Activated T-cell treated with anti-CD3 and anti-CD28 coated beads, Interleukin-2, amount 50 U/mL, for 72 hours (primary cell): Measurements from ENCODE around the gene CCDC174. TPM values are rescaled to one million over a fixed set of nuclear protein-coding genes. Genes with fewer than 3 reads are reported as not detected.

Experiments used
- ATAC-seq, 2 donors: fragments of 150-1000 bp; cut with Tn5 transposase; replicated peaks in 1 of 2; 2 replicates each; pipeline ENCODE4 v1.10.0; 2021; ENCODE audit warnings: moderate library complexity in 2 of 2, mild to moderate bottlenecking in 1 of 2
- DNase-seq, 2 donors: peaks; one replicate each; pipeline ENCODE4 v3.0.0; 2021 to 2022; ENCODE audit warnings: mixed read lengths in 1 of 2
- H3K27ac Mint-ChIP-seq: one replicate; pipeline ENCODE4 v1.8.0; 2022; ENCODE audit warnings: mild to moderate bottlenecking, moderate library complexity, mixed read lengths
- H3K27me3 Mint-ChIP-seq: one replicate; pipeline ENCODE4 v1.8.0; 2022; ENCODE audit warnings: low read depth, mixed read lengths
- H3K36me3 Mint-ChIP-seq, 2 donors: one replicate each; pipeline ENCODE4 v1.8.0; 2022; ENCODE audit warnings: mixed read lengths in 2 of 2, mild to moderate bottlenecking in 1 of 2; ENCODE audit not compliant: insufficient read depth in 2 of 2
- H3K4me1 Mint-ChIP-seq: one replicate; pipeline ENCODE4 v1.8.0; 2022; ENCODE audit warnings: low read depth, mixed read lengths
- H3K4me3 Mint-ChIP-seq, 2 donors: one replicate each; pipeline ENCODE4 v1.8.0; 2022; ENCODE audit warnings: mild to moderate bottlenecking in 2 of 2, mixed read lengths in 2 of 2, moderate library complexity in 2 of 2
- H3K9me3 Mint-ChIP-seq, 2 donors: one replicate each; pipeline ENCODE4 v1.8.0; 2022; ENCODE audit warnings: mixed read lengths in 2 of 2
- total RNA-seq, 2 donors: library from RNA; stranded (reverse); gene quantifications; one replicate each; pipeline ENCODE4 v1.2.3, GENCODE V29; 2022

The CCDC174 gene
- total RNA-seq, 2 donors from 2014 or later: 33.9 to 34.3 TPM

GRCh38 chr3:14701676-14702075 lies 50.1 kb downstream of the CCDC174 start:
- no peak for ATAC-seq
- H3K4me1 Mint-ChIP-seq: no peaks in the 10 kb centered on the region

DNA sequence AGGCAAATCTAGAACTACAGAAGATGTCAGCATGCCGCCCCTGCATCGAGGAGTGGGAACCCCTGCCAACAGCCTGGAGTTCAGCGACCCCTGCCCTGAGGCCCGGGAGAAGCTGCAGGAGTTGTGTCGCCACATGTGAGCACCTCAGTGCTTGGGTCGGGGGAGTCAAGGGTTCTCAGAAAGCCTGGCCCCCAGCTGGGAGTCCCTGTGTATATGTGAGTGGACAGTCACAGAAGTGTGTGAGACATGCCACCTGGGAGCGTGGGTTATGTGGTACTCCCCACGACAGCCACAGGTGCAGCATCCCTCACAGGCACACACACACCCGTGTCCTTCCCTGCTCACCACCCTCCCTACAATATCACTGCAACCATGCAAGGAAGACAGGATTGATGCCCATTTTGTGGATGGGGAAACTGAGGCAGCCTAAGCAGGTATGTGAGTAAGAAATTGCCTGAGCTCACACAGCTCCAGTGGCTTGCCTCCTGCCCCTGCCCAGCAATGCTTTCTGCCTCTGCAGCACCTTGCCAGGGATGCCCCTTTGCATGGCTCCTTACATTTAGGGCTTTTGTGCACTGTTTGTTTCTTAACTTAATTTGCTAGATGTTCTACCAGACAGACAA lies 51.7 kb downstream of the CCDC174 start:
- Mint-ChIP-seq H3K9me3 (no peaks in the 10 kb centered on the region), H3K27ac (no peak overlapping the region), H3K27me3 (no peaks in the 10 kb centered on the region), H3K4me3 (no peak overlapping the region), H3K4me1 (no peaks in the 10 kb centered on the region), H3K36me3 (no peaks in the 10 kb centered on the region)
- ATAC-seq (no peak), DNase-seq (no peak)

More at GRCh38 chr3:14701676-14702075, 50.1 kb downstream of the CCDC174 start:
- H3K36me3 Mint-ChIP-seq: peaks cover 0 to 6% of the 10 kb centered on the region in 2 donors
- H3K27ac Mint-ChIP-seq: no peak overlapping the region
- H3K9me3 Mint-ChIP-seq: peaks cover 0 to 2% of the 10 kb centered on the region in 2 donors
- no peak for DNase-seq
- H3K27me3 Mint-ChIP-seq: no peaks in the 10 kb centered on the region
- H3K4me3 Mint-ChIP-seq: no peak overlapping the region

- H3K27me3 Mint-ChIP-seq: no peaks in the 10 kb centered on the region
- H3K4me3 Mint-ChIP-seq: no peak overlapping the region
- H3K4me1 Mint-ChIP-seq: no peaks in the 10 kb centered on the region
- H3K27ac Mint-ChIP-seq: no peak overlapping the region
- no peak for DNase-seq
- no peaks in the 10 kb centered on the region for H3K9me3 Mint-ChIP-seq
- H3K36me3 Mint-ChIP-seq: no peaks in the 10 kb centered on the region
- ATAC-seq: no peak
These were observed 52.2 kb downstream of the CCDC174 start for GRCh38 chr3:14703791-14704190.

DNA sequence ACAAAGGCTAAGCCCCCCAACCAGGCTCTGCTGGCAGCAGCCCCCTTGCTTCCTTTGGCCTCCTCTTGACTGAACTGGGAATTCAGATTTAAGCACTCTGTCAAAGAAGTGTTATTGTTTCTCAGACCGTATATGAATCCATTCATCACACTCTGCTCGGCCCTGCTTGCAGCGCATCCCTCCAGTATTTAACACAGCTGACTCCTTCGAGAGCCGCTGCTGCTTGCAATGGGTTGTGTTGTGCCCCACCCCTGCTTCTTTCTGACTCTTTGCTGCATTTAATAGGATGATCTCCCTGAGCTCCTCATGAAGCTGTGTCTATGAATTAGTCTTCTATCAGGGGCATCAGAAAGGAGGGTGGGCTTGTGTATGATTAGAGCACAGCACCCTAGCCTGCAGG lies 54.5 kb downstream of the CCDC174 start:
- H3K27me3 Mint-ChIP-seq: no peaks in the 10 kb centered on the region
- no peak for ATAC-seq

GRCh38 chr3:14716591-14716990 lies 65.0 kb downstream of the CCDC174 start:
- Mint-ChIP-seq H3K36me3 (peaks cover 3 to 8% of the 10 kb centered on the region in 2 donors), H3K9me3 (peaks cover 4% of the 10 kb centered on the region in 2 donors), H3K27ac (no peak overlapping the region), H3K27me3 (no peaks in the 10 kb centered on the region), H3K4me3 (no peak overlapping the region), H3K4me1 (no peaks in the 10 kb centered on the region)
- ATAC-seq (no peak), DNase-seq (no peak)

More for the DNA sequence above, 54.5 kb downstream of the CCDC174 start:
- Mint-ChIP-seq H3K4me1 (no peaks in the 10 kb centered on the region), H3K36me3 (peaks cover 0 to 2% of the 10 kb centered on the region in 2 donors), H3K27ac (no peak overlapping the region), H3K9me3 (no peaks in the 10 kb centered on the region), H3K4me3 (no peak overlapping the region)
- no peak for DNase-seq

DNA sequence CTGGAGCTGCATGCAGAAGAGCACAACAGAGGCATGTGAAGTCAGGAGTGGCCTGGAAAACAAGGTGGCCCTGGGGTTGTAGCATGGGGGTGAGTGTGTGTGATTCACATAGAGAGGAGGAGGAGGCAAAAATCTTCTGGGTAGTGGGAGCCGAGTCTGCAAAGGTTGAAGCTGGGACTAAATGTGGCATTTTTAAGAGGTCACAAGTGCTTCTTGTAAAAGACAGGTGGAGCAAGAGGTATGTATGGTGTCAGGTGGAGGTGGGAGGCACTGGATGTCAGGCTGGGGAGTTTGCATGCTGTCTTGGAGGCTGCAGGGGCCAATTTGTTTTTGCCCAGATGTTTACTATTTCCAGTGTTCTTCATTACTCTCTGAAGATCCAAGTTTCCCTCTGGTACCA lies 65.7 kb downstream of the CCDC174 start:
- peaks cover 1 to 8% of the 10 kb centered on the region in 2 donors for H3K36me3 Mint-ChIP-seq
- no peaks in the 10 kb centered on the region for H3K4me1 Mint-ChIP-seq
- no peak overlapping the region for H3K27ac Mint-ChIP-seq
- ATAC-seq: no peak
- H3K9me3 Mint-ChIP-seq: peaks cover 4% of the 10 kb centered on the region in 2 donors
- no peak overlapping the region for H3K4me3 Mint-ChIP-seq
- no peaks in the 10 kb centered on the region for H3K27me3 Mint-ChIP-seq
- DNase-seq: no peak

DNA sequence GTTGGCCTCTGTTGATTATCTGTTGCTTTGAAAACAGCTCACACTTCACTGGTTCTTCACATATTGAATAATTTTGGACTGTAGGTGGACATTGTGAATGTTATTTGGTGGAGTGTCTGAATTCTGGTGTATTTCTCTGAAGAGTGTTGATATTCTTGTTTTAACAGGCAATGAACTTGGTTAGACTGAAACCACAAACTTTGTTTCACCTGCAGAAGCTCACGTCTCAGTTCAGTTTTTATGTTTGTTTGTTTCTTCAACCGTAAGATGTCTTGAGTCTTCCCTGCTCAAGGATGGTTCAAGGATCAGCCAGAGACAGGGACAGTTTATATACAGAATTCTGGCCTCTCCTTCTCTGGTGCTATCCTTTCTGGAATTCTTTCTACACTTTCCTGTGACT lies 67.0 kb downstream of the CCDC174 start:
- H3K36me3 Mint-ChIP-seq: peaks cover 1% of the 10 kb centered on the region in 2 donors
- ATAC-seq: no peak

DNA sequence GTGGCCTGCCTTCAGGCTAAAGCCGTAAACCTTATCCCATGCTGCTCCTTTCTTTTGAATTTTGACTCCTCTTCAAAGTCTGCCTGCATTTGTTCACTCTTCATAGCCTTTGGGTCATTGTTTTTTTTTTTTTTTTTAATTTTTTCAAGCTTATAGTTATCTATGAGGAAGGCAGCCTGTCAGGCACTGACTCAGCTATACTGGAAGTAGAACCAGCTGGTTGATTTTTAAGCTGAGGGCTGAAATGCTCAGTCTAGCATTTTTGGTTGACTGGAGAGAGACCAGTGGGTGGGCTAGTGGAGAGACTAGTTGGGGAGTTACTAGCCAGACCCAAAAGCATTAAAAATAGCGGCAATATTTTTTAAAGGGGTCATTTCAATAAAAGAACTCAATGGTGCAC lies 67.4 kb downstream of the CCDC174 start:
- DNase-seq (no peak), ATAC-seq (no peak)
- H3K27ac Mint-ChIP-seq: no peak overlapping the region
- no peaks in the 10 kb centered on the region for H3K27me3 Mint-ChIP-seq
- no peak overlapping the region for H3K4me3 Mint-ChIP-seq
- no peaks in the 10 kb centered on the region for H3K4me1 Mint-ChIP-seq
- H3K9me3 Mint-ChIP-seq: no peaks in the 10 kb centered on the region
- H3K36me3 Mint-ChIP-seq: peaks cover 0 to 1% of the 10 kb centered on the region in 2 donors

More for the DNA sequence above, 67.0 kb downstream of the CCDC174 start:
- Mint-ChIP-seq H3K4me1 (no peaks in the 10 kb centered on the region), H3K27me3 (no peaks in the 10 kb centered on the region), H3K27ac (no peak overlapping the region), H3K4me3 (no peak overlapping the region), H3K9me3 (no peaks in the 10 kb centered on the region)
- DNase-seq: no peak

GRCh38 chr3:14721126-14721864 lies 69.7 kb downstream of the CCDC174 start:
- Mint-ChIP-seq H3K36me3 (no peaks in the 10 kb centered on the region), H3K4me3 (no peak overlapping the region), H3K4me1 (no peaks in the 10 kb centered on the region), H3K27ac (no peak overlapping the region), H3K9me3 (no peaks in the 10 kb centered on the region), H3K27me3 (no peaks in the 10 kb centered on the region)
- ATAC-seq (no peak), DNase-seq (no peak)

Other genes starting within 250 kb of the CCDC174 start
- gene SLC6A6, start 249.2 kb upstream of the CCDC174 start, total RNA-seq: 10 to 100 TPM; 35.4 to 39.2 TPM
- gene GRIP2, start 111.4 kb upstream of the CCDC174 start, total RNA-seq: under 1 TPM in 1 of 2 donors, not detected in 1; 0.07 TPM
- gene C3orf20, start 23.4 kb downstream of the CCDC174 start, total RNA-seq: 1 to 10 TPM in 1 of 2 donors, under 1 TPM in 1; 0.51 to 1.1 TPM
- not detected for gene FGD5, start 167.2 kb downstream of the CCDC174 start, total RNA-seq